ENCODE measurements around the gene FNDC11. TPM values are rescaled to one million over a fixed set of nuclear protein-coding genes. Genes with fewer than 3 reads are reported as not detected.
A peak's percentile ranks its signal among the peaks of the same experiment; 100 is the strongest.

Gene FNDC11
- total and polyA plus RNA-seq, 7 experiments from 2014 or later = 0.22 to 1.2 (median 0.32) TPM

DNA sequence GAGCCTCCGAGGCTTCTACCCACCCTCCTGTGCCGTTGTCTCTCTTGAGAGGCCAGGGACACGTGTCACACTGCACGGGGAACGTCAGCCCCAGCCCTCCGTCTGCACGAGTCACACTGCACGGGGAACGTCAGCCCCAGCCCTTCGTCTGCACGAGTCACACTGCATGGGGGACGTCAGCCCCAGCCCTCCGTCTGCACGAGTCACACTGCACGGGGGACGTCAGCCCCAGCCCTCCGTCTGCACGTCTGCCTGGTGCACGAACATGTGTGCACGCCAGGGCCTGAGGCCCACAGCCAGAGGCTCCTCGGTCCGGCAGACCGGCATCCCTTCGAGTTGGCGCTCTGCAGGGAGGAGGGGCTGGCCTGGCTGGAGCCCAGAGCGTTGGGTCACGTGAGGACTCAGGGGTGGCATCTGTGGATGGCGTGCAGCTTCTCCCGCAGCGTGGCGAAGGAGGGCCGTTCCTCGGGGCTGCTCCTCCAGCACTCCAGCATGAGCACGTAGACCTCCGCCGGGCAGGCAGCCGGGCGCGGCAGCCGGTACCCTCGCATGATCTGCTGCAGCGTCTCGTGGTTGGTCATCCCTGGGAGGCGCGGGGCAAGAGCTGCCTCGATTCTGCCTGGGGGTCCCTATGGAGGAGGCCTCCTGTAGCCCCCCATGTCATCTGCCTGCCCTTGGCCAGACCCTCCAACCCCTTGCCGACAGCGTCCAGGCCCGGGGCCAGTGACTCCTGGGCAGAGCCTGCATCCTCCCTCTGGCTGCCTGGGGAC is 13.4 kb upstream of the FNDC11 start:
- Mint-ChIP-seq H3K27ac (no peak overlapping the region), H3K27me3 (peaks cover 0 to 4% (median 0%) of the 10 kb centered on the region in 5 donors), H3K36me3 (no peaks in the 10 kb centered on the region), H3K4me3 (peak overlapping the region in 1 of 10 donors; percentile 50), H3K9me3 (no peaks in the 10 kb centered on the region), H3K4me1 (peaks cover 4 to 13% (median 11%) of the 10 kb centered on the region in 7 donors)
- DNase-seq (no peak), ATAC-seq (no peak)
- H3K4me1 ChIP-seq (ENCODE audit: control insufficient read depth in 2 of 2, insufficient read depth in 2 of 2, low read length in 2 of 2) = peaks cover 15 to 21% of the 10 kb centered on the region in 2 donors
- intact Hi-C loops (cut with micrococcal nuclease) = no loop called here
- H3K9me3 ChIP-seq (ENCODE audit: control insufficient read depth in 2 of 3, low read length in 3 of 3) = no peaks in the 10 kb centered on the region
- no peak overlapping the region for H3K27ac ChIP-seq (ENCODE audit: low read depth, low read length)
- no peak overlapping the region for H3K4me3 ChIP-seq (ENCODE audit: low read length)
- CTCF ChIA-PET = interaction anchor here (1.0 kb wide), 1 partner anchor 12 kb away, joined by 4 read pairs; no protein-coding TSS in a partner anchor
- no peaks in the 10 kb centered on the region for H3K36me3 ChIP-seq (ENCODE audit: control insufficient read depth in 2 of 3, insufficient read depth in 3 of 3, low read length in 3 of 3)
- H3K27me3 ChIP-seq (ENCODE audit: control insufficient read depth in 2 of 2, insufficient read depth in 2 of 2, low read length in 2 of 2) = no peaks in the 10 kb centered on the region
- POLR2A ChIA-PET = interaction anchor here (1.1 to 7.4 kb wide), 3 partner anchors 10 to 354 kb away, joined by 3 to 89 read pairs (median 3); partner anchors contain the start of genes DNAJC5 and PPDPF

DNA sequence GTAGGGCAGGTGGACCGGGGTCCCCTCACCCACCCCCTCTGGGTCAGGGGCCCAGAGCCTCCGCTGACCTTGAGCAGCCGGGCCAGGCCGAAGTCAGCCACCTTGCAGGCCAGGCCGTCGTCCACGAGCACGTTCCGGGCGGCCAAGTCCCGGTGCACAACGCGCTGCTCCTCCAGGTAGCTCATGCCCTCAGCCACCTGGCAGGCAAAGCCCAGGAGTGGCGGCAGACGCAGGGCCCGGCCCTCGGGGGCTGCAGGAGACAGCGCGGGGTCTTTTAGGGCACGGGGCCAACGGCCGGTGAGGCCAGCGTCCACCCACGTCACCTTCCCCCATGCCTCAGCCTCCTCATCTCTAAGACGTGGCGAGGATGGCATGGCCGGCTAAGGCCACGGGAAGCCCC is 12.6 kb upstream of the FNDC11 start:
- ChIA-PET CTCF (interaction anchor here (1.0 kb wide), 1 partner anchor 11 kb away, joined by 4 read pairs; no protein-coding TSS in a partner anchor), POLR2A (interaction anchor here (7.4 kb wide), 1 partner anchor 19 kb away, joined by 89 read pairs; the partner anchor contains the start of gene PPDPF)
- no peak overlapping the region for H3K4me3 Mint-ChIP-seq
- DNase-seq = no peak
- no peak overlapping the region for H3K27ac Mint-ChIP-seq
- ATAC-seq = no peak
- H3K4me3 ChIP-seq (ENCODE audit: low read length) = no peak overlapping the region
- H3K36me3 ChIP-seq (ENCODE audit: control insufficient read depth in 2 of 3, insufficient read depth in 3 of 3, low read length in 3 of 3) = no peaks in the 10 kb centered on the region
- peaks cover 0 to 4% (median 0%) of the 10 kb centered on the region in 5 donors for H3K27me3 Mint-ChIP-seq
- H3K9me3 Mint-ChIP-seq = no peaks in the 10 kb centered on the region
- H3K27ac ChIP-seq (ENCODE audit: low read depth, low read length) = no peak overlapping the region
- H3K27me3 ChIP-seq (ENCODE audit: control insufficient read depth in 2 of 2, insufficient read depth in 2 of 2, low read length in 2 of 2) = no peaks in the 10 kb centered on the region
- intact Hi-C loops (cut with micrococcal nuclease) = no loop called here
- no peaks in the 10 kb centered on the region for H3K9me3 ChIP-seq (ENCODE audit: control insufficient read depth in 2 of 3, low read length in 3 of 3)
- no peaks in the 10 kb centered on the region for H3K36me3 Mint-ChIP-seq
- H3K4me1 Mint-ChIP-seq = peaks cover 4 to 12% (median 9%) of the 10 kb centered on the region in 7 donors
- H3K4me1 ChIP-seq (ENCODE audit: control insufficient read depth in 2 of 2, insufficient read depth in 2 of 2, low read length in 2 of 2) = peaks cover 15 to 21% of the 10 kb centered on the region in 2 donors

DNA sequence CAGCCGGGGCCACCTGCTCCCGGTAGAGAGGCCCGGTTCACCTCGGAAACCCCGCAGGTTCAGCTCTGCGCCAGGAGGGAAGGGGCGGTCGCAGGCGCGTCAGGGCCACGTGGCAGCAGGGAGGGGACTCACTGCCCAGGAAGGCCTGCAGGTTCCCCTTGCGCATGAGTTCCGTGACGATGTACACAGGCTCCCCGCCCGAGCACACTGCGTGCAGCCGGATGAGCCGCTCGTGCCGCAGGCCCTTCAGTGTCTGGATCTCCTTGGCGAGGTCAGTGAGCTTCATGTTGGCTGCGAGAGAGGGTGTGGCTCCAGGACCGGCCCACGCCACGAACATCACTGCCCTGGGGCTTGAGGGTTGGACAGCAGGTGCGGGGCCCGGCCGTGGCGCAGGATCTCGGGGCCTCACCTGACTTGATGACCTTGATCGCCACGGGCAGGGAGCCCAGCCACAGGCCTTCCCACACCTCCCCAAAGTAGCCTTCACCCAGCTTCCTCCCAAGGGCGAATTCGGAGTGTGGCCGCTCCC is 11.9 kb upstream of the FNDC11 start:
- DNase-seq = no peak
- CTCF ChIA-PET = no interaction called here
- H3K4me3 Mint-ChIP-seq = no peak overlapping the region
- intact Hi-C loops (cut with micrococcal nuclease) = no loop called here
- Histone ChIP-seq H3K4me1 (ENCODE audit: control insufficient read depth in 2 of 2, insufficient read depth in 2 of 2, low read length in 2 of 2) (peaks cover 12 to 17% of the 10 kb centered on the region in 2 donors), H3K4me3 (ENCODE audit: low read length) (no peak overlapping the region), H3K27me3 (ENCODE audit: control insufficient read depth in 2 of 2, insufficient read depth in 2 of 2, low read length in 2 of 2) (no peaks in the 10 kb centered on the region), H3K27ac (ENCODE audit: low read depth, low read length) (no peak overlapping the region), H3K9me3 (ENCODE audit: control insufficient read depth in 2 of 3, low read length in 3 of 3) (no peaks in the 10 kb centered on the region), H3K36me3 (ENCODE audit: control insufficient read depth in 2 of 3, insufficient read depth in 3 of 3, low read length in 3 of 3) (no peaks in the 10 kb centered on the region)
- no peaks in the 10 kb centered on the region for H3K36me3 Mint-ChIP-seq
- POLR2A ChIA-PET = interaction anchor here (0.6 kb wide), 1 partner anchor 24 kb away, joined by 3 read pairs; no protein-coding TSS in a partner anchor
- no peaks in the 10 kb centered on the region for H3K9me3 Mint-ChIP-seq
- no peak for ATAC-seq
- peaks cover 0 to 8% (median 0%) of the 10 kb centered on the region in 5 donors for H3K27me3 Mint-ChIP-seq
- no peak overlapping the region for H3K27ac Mint-ChIP-seq
- peaks cover 4 to 12% (median 7%) of the 10 kb centered on the region in 7 donors for H3K4me1 Mint-ChIP-seq

DNA sequence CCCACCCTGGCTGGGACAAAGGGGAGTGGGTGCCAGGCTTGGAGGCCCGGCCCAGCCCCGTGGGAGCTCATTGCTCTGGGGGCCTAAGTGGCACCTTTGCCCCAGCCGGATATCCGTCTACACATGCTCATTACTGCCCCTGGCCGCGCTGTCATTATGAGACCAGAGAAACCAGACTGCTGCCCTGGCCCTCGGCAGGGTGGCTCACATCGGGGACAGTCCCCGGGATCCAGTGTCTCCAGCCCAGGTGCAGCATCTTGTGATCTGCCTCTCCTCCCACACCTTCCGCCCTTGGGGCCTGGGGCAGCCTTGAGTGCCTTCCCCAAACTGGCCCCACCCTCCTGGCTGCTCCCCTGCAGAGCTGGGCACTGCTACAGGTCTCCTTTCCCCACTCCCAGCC is 11.3 kb upstream of the FNDC11 start:
- Histone ChIP-seq H3K36me3 (ENCODE audit: control insufficient read depth in 2 of 3, insufficient read depth in 3 of 3, low read length in 3 of 3) (no peaks in the 10 kb centered on the region), H3K4me3 (ENCODE audit: low read length) (no peak overlapping the region), H3K9me3 (ENCODE audit: control insufficient read depth in 2 of 3, low read length in 3 of 3) (no peaks in the 10 kb centered on the region), H3K27ac (ENCODE audit: low read depth, low read length) (no peak overlapping the region), H3K4me1 (ENCODE audit: control insufficient read depth in 2 of 2, insufficient read depth in 2 of 2, low read length in 2 of 2) (peaks cover 8 to 12% of the 10 kb centered on the region in 2 donors), H3K27me3 (ENCODE audit: control insufficient read depth in 2 of 2, insufficient read depth in 2 of 2, low read length in 2 of 2) (no peaks in the 10 kb centered on the region)
- H3K9me3 Mint-ChIP-seq = no peaks in the 10 kb centered on the region
- intact Hi-C loops (cut with micrococcal nuclease) = no loop called here
- H3K27ac Mint-ChIP-seq = no peak overlapping the region
- H3K4me1 Mint-ChIP-seq = peaks cover 3 to 10% (median 5%) of the 10 kb centered on the region in 7 donors
- no peaks in the 10 kb centered on the region for H3K36me3 Mint-ChIP-seq
- CTCF ChIA-PET = interaction anchor here (1.5 kb wide), 1 partner anchor 115 kb away, joined by 3 read pairs; the partner anchor contains the start of gene RTEL1
- DNase-seq (no peak), ATAC-seq (no peak)
- H3K27me3 Mint-ChIP-seq = peaks cover 0 to 8% (median 0%) of the 10 kb centered on the region in 5 donors
- H3K4me3 Mint-ChIP-seq = no peak overlapping the region
- POLR2A ChIA-PET = no interaction called here

DNA sequence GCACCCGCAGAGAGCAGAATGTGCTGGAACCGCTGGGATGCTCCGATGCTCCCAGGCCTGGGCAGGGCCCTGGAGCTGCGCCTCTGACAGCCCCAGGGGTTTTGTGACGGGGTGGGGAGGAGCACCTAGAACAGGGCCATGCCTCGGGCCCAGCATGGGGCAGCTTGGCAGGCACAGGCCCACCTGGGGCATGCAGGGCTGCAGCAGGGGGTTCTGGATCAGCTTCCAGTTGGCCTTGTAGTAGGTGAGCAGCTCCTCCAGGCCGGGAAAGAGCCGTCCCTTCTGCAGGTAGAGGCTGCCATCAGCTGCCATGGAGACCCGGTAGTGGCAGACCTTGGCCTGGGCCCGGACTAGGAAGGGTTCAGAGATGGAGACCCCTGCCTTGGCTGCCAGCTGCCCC is 10.8 kb upstream of the FNDC11 start:
- no peaks in the 10 kb centered on the region for H3K36me3 ChIP-seq (ENCODE audit: control insufficient read depth in 2 of 3, insufficient read depth in 3 of 3, low read length in 3 of 3)
- no peaks in the 10 kb centered on the region for H3K9me3 ChIP-seq (ENCODE audit: control insufficient read depth in 2 of 3, low read length in 3 of 3)
- POLR2A ChIA-PET = no interaction called here
- no peak for DNase-seq
- Mint-ChIP-seq H3K9me3 (no peaks in the 10 kb centered on the region), H3K36me3 (no peaks in the 10 kb centered on the region), H3K27me3 (peaks cover 0 to 8% (median 0%) of the 10 kb centered on the region in 5 donors), H3K4me3 (no peak overlapping the region), H3K4me1 (peaks cover 0 to 8% (median 5%) of the 10 kb centered on the region in 7 donors), H3K27ac (no peak overlapping the region)
- no peak overlapping the region for H3K27ac ChIP-seq (ENCODE audit: low read depth, low read length)
- ATAC-seq = no peak
- H3K4me3 ChIP-seq (ENCODE audit: low read length) = no peak overlapping the region
- CTCF ChIA-PET = interaction anchor here (1.5 kb wide), 1 partner anchor 115 kb away, joined by 3 read pairs; the partner anchor contains the start of gene RTEL1
- H3K4me1 ChIP-seq (ENCODE audit: control insufficient read depth in 2 of 2, insufficient read depth in 2 of 2, low read length in 2 of 2) = peaks cover 8 to 12% of the 10 kb centered on the region in 2 donors
- no peaks in the 10 kb centered on the region for H3K27me3 ChIP-seq (ENCODE audit: control insufficient read depth in 2 of 2, insufficient read depth in 2 of 2, low read length in 2 of 2)
- intact Hi-C loops (cut with micrococcal nuclease) = no loop called here

DNA sequence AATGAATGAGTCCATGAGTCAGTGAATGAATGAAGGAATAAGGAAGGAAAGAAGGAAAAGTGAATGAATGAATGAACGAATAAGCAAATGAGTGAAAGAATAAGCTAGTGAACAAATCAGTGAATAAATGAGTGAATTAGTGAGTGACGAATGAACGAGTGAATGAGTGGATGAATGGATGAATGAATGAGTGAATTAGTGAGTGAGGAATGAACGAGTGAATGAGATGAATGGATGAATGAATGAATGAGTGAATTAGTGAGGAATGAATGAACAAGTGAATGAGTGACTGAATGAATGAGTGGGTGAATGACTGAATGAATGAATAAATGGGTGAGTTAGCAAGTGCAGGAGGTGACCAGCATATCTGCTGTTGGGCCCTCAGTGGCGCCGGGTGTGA is 10.2 kb upstream of the FNDC11 start:
- CTCF ChIA-PET = interaction anchor here (1.5 kb wide), 1 partner anchor 114 kb away, joined by 3 read pairs; the partner anchor contains the start of gene RTEL1
- no peak overlapping the region for H3K27ac ChIP-seq (ENCODE audit: low read depth, low read length)
- no peak overlapping the region for H3K4me3 ChIP-seq (ENCODE audit: low read length)
- H3K4me1 ChIP-seq (ENCODE audit: control insufficient read depth in 2 of 2, insufficient read depth in 2 of 2, low read length in 2 of 2) = peaks cover 3 to 7% of the 10 kb centered on the region in 2 donors
- intact Hi-C loops (cut with micrococcal nuclease) = no loop called here
- H3K4me3 Mint-ChIP-seq = peak overlapping the region in 1 of 10 donors; percentile 2
- no peak for ATAC-seq
- no peaks in the 10 kb centered on the region for H3K27me3 ChIP-seq (ENCODE audit: control insufficient read depth in 2 of 2, insufficient read depth in 2 of 2, low read length in 2 of 2)
- POLR2A ChIA-PET = no interaction called here
- H3K36me3 Mint-ChIP-seq = no peaks in the 10 kb centered on the region
- no peak for DNase-seq
- peaks cover 0 to 8% (median 0%) of the 10 kb centered on the region in 5 donors for H3K27me3 Mint-ChIP-seq
- H3K27ac Mint-ChIP-seq = no peak overlapping the region
- no peaks in the 10 kb centered on the region for H3K9me3 Mint-ChIP-seq
- no peaks in the 10 kb centered on the region for H3K9me3 ChIP-seq (ENCODE audit: control insufficient read depth in 2 of 3, low read length in 3 of 3)
- no peaks in the 10 kb centered on the region for H3K36me3 ChIP-seq (ENCODE audit: control insufficient read depth in 2 of 3, insufficient read depth in 3 of 3, low read length in 3 of 3)
- H3K4me1 Mint-ChIP-seq = peaks cover 0 to 8% (median 5%) of the 10 kb centered on the region in 7 donors

Data from naive thymus-derived CD4-positive, alpha-beta T cell (primary cell).